Left lung (tissue), 10 donors: ENCODE measurements around the gene WASHC4. TPM values are rescaled to one million over a fixed set of nuclear protein-coding genes. Genes with fewer than 3 reads are reported as not detected.

Experiments used
- ATAC-seq: fragments of 200-7000 bp; cut with Tn5 transposase; one replicate; pipeline ENCODE4 v1.9.1; 2020; ENCODE audit warnings: moderate library complexity
- DNase-seq, 4 donors: peaks; one replicate each; pipeline ENCODE4 v3.0.0-alpha.2; 2013 to 2020
- H3K27ac ChIP-seq, 2 donors: fragments of 200-600 bp; sonication (generic) in 1 of 2; one replicate each; pipeline versions ENCODE4 v1.5.0 to v1.8.0; 2020 to 2021
- H3K27me3 ChIP-seq, 2 donors: fragments of 200-600 bp; sonication (generic) in 1 of 2; one replicate each; pipeline versions ENCODE4 v1.5.0 to v1.8.0; 2020 to 2021
- H3K36me3 ChIP-seq, 2 donors: fragments of 200-600 bp; sonication (generic) in 1 of 2; one replicate each; pipeline versions ENCODE4 v1.5.0 to v1.8.0; 2020 to 2021
- H3K4me1 ChIP-seq, 2 donors: fragments of 200-600 bp; one replicate each; pipeline ENCODE4 v1.8.0; 2021
- H3K4me3 ChIP-seq, 2 donors: fragments of 200-600 bp; sonication (generic) in 1 of 2; one replicate each; pipeline versions ENCODE4 v1.5.0 to v1.8.0; 2020 to 2021; ENCODE audit warnings: mild to moderate bottlenecking in 1 of 2
- H3K9me3 ChIP-seq, 2 donors: fragments of 200-600 bp; sonication (generic) in 1 of 2; one replicate each; pipeline versions ENCODE4 v1.5.0 to v1.8.0; 2020 to 2021
- intact Hi-C, 2 donors: fragments of 100-400 bp; cut with DNase I; formaldehyde crosslinking; loops; one replicate each; pipeline versions ENCODE4 v1.11.2 to v1.14.2; 2022
- polyA plus RNA-seq, 6 donors: library from polyadenylated mRNA; unstranded; fragments of 120-200 nt; gene quantifications; one replicate each; pipeline ENCODE4 v1.2.1, GENCODE V29; 2013; ENCODE audit not compliant: insufficient read length in 6 of 6
- total RNA-seq, 2 donors: library from RNA; stranded (reverse); fragmentation: NEBNext Ultra II Directional; extraction: Animal tissue kit (Norgen Biotek cat#: 25700); gene quantifications; one replicate each; pipeline ENCODE4 v1.2.1, GENCODE V29; 2021
- TF ChIP-seq, protein P1 (sequence below), 2 donors: fragments of 200-600 bp; sonication (generic) in 1 of 2; IDR thresholded peaks; one replicate each; pipeline versions ENCODE4 v1.5.0 to v1.8.0; 2021; ENCODE audit warnings: antibody characterized with exemption in 2 of 2
- donor health status: DM: no; HTN: yes; CAD: no.
- donor health status: DM: no; HTN: no; CAD: no.

WASHC4 gene
- total and polyA plus RNA-seq, 8 donors: 52.1 to 96.9 (median 73.6) TPM

DNA sequence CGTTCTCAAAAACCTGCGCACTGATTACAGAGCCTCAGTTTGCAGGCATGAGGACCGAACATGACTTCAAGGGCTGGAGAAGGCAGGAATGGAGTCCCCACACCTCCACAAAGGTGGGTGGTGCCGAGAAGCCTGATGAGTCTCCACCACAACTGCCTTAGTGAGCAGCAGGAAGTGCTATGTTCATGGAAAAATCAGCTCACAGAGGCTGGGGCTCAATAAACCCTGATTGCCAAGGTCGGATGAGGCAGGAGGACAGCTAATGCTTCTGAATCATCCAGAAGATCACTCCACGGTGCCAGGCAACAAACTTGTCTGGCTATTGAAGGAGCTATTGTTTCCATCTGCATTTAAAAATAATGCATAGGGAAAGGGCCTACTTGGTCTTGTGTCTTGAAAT lies 97.4 kb downstream of the WASHC4 start:
- TF ChIP-seq, protein P1, sequence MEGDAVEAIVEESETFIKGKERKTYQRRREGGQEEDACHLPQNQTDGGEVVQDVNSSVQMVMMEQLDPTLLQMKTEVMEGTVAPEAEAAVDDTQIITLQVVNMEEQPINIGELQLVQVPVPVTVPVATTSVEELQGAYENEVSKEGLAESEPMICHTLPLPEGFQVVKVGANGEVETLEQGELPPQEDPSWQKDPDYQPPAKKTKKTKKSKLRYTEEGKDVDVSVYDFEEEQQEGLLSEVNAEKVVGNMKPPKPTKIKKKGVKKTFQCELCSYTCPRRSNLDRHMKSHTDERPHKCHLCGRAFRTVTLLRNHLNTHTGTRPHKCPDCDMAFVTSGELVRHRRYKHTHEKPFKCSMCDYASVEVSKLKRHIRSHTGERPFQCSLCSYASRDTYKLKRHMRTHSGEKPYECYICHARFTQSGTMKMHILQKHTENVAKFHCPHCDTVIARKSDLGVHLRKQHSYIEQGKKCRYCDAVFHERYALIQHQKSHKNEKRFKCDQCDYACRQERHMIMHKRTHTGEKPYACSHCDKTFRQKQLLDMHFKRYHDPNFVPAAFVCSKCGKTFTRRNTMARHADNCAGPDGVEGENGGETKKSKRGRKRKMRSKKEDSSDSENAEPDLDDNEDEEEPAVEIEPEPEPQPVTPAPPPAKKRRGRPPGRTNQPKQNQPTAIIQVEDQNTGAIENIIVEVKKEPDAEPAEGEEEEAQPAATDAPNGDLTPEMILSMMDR (IDR thresholded peaks at IDR 0.05): no peak
- no peak overlapping the region for H3K4me3 ChIP-seq
- H3K27me3 ChIP-seq: no peaks in the 10 kb centered on the region
- H3K27ac ChIP-seq: no peak overlapping the region
- H3K36me3 ChIP-seq: peaks cover 0 to 96% of the 10 kb centered on the region in 2 donors
- no peak for DNase-seq
- peak; percentile 27 for ATAC-seq
- H3K9me3 ChIP-seq: no peaks in the 10 kb centered on the region
- no peaks in the 10 kb centered on the region for H3K4me1 ChIP-seq
- intact Hi-C loops: no loop called here

DNA sequence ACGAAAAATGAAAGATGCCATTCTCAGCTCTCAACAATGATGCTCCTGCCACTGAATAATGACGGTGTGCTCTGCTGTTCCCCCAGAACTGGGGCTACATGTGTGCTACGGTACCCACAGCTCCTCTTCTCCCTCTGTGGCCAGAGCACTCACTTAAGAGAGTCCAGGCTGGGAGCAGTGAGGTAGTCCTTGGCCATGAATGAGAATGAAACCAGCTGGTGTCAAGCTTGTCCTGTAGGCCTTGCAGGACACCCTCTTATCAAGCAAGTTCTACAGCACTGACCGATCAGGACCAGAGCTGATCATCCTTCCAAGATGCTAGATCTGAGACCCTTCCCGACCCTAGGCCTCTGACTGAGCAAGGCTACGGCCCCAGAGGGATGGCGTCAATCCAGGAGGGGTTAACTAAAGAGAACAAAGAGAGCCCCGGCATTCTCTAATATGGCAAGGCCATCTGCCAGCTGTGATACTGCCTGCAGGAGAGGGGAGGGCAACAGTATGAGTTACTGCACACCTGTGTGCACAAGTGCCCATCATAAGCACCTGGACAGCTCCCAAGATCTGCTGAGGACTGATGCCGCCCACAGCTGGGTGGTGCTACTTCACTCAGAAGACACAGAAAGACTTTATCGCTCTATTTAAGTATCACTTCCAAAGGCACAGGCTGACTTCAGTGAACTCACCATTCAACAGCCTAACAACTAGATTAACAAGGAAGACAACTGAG lies 98.0 kb downstream of the WASHC4 start:
- Histone ChIP-seq H3K27me3 (no peaks in the 10 kb centered on the region), H3K9me3 (no peaks in the 10 kb centered on the region), H3K4me3 (no peak overlapping the region), H3K27ac (no peak overlapping the region), H3K36me3 (peaks cover 0 to 96% of the 10 kb centered on the region in 2 donors), H3K4me1 (no peaks in the 10 kb centered on the region)
- intact Hi-C loops: no loop called here
- DNase-seq: no peak
- TF ChIP-seq, protein P1 (IDR thresholded peaks at IDR 0.05): no peak
- peak; percentile 68 for ATAC-seq

DNA sequence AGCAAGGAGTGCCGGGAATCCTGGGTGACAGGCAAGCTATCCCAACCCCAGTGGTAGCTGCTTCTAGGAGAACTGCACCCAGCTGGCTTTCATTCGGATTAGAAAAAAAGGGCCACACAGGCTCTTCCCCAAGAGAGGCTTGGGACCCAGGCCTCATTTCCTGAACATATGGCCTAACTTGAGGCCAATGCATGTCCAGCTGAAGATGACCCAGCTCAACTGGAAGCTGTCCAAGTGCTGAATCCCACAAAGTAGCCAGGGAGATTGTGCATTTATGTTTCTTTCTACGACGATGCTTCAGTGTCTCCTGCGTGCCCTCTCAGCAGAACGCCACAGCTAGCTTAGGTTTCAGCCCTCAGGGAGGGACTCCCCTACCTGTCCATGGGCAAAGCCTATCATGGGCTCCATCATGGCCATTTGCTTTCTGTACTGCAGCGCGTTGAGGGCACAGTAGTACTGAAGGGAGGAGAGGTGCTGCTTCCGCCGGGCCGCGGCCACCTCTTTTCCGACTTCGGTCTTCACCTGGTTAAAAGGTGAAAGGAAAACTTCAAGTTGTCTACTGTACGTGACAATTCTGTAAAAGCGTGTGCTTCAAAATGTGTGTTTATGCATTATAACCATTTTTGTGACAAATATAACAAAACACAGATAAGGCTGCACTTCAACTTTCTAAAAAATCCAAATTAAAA lies 99.3 kb downstream of the WASHC4 start:
- no peaks in the 10 kb centered on the region for H3K4me1 ChIP-seq
- intact Hi-C loops: no loop called here
- H3K27me3 ChIP-seq: no peaks in the 10 kb centered on the region
- H3K36me3 ChIP-seq: peaks cover 0 to 97% of the 10 kb centered on the region in 2 donors
- no peak overlapping the region for H3K4me3 ChIP-seq
- H3K27ac ChIP-seq: no peak overlapping the region
- TF ChIP-seq, protein P1 (IDR thresholded peaks at IDR 0.05): no peak
- DNase-seq: no peak
- H3K9me3 ChIP-seq: no peaks in the 10 kb centered on the region
- no peak for ATAC-seq

DNA sequence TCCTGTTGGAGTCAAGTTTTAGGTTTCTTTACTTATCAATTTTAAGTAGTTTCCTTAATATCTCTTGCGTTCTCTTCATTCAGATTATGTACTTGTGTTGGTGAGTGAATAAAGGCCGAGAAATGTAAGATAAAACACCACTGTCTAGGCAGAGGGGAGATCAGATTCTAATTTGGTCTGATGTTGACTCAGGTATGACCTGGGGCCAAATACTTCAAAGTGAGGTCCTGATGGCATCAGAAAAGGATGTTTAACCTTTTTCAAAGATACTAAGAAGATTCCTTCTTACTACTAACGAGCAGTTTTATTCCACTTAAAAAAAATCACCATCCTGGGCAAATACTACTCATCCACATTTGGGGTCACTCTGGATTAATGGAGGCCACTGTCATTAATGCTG lies 101.6 kb downstream of the WASHC4 start:
- TF ChIP-seq, protein P1 (IDR thresholded peaks at IDR 0.05): no peak
- DNase-seq (no peak), ATAC-seq (no peak)
- peaks cover 0 to 93% of the 10 kb centered on the region in 2 donors for H3K36me3 ChIP-seq
- H3K9me3 ChIP-seq: no peaks in the 10 kb centered on the region
- no peaks in the 10 kb centered on the region for H3K27me3 ChIP-seq
- intact Hi-C loops: no loop called here
- no peak overlapping the region for H3K4me3 ChIP-seq
- no peaks in the 10 kb centered on the region for H3K4me1 ChIP-seq
- no peak overlapping the region for H3K27ac ChIP-seq

DNA sequence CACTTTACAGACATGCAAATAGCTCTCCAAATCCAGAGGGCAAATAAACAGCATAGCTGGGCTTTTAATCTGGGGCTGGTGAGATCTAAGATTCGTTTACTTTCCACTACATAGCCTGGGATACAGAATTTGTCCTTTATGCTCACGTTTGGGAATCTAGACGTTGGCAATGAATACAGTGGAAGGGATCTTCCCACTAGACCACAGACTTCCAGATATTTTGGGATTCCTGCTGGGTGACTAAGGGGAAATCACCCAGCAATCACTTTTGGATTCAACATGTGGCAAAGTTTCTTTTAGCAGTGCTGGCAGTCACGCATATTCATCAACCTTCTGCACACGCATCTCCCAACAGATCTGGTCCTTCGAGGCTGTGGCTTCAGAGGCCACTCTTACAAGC lies 104.9 kb downstream of the WASHC4 start:
- Histone ChIP-seq H3K4me1 (no peaks in the 10 kb centered on the region), H3K4me3 (no peak overlapping the region), H3K27me3 (no peaks in the 10 kb centered on the region), H3K36me3 (peaks cover 0 to 93% of the 10 kb centered on the region in 2 donors), H3K27ac (no peak overlapping the region), H3K9me3 (no peaks in the 10 kb centered on the region)
- intact Hi-C loops: no loop called here
- TF ChIP-seq, protein P1 (IDR thresholded peaks at IDR 0.05): no peak
- no peak for ATAC-seq
- no peak for DNase-seq
